ENCODE results near the gene CFAP299.

GRCh38 chr4:80900908-80901307 lies 565.4 kb downstream of the CFAP299 start:
- TF ChIP-seq, protein P1, sequence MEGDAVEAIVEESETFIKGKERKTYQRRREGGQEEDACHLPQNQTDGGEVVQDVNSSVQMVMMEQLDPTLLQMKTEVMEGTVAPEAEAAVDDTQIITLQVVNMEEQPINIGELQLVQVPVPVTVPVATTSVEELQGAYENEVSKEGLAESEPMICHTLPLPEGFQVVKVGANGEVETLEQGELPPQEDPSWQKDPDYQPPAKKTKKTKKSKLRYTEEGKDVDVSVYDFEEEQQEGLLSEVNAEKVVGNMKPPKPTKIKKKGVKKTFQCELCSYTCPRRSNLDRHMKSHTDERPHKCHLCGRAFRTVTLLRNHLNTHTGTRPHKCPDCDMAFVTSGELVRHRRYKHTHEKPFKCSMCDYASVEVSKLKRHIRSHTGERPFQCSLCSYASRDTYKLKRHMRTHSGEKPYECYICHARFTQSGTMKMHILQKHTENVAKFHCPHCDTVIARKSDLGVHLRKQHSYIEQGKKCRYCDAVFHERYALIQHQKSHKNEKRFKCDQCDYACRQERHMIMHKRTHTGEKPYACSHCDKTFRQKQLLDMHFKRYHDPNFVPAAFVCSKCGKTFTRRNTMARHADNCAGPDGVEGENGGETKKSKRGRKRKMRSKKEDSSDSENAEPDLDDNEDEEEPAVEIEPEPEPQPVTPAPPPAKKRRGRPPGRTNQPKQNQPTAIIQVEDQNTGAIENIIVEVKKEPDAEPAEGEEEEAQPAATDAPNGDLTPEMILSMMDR (IDR thresholded peaks at IDR 0.05) = no peak
- no peak for TF ChIP-seq EP300 (IDR thresholded peaks at IDR 0.05)
- TF ChIP-seq POLR2AphosphoS5 (IDR thresholded peaks at IDR 0.05) = no peak
- no peak for TF ChIP-seq POLR2A (IDR thresholded peaks at IDR 0.05)
